ENCODE data around the gene GNAO1.

Gene GNAO1

DNA sequence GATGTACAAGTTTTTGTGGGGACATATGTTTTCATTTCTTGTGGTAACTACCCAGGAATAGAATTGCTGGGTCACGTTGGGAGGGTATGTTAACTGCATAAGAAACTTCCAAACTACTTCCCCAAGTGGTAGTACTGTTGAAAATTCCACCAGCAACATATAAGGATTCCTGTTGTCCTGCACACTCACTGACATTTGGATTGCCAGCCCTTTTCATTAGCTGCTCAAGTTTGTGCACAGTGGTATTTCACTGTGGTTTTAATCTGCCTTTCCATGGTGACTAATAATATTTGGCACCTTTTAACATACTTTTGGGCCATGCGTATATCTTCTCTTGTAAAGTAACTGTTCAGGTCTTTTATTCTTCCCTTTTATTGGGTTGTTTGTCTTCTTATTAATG is 103.3 kb downstream of the GNAO1 start:
- DNase-seq, result no peak

- no peak for DNase-seq
These were observed 103.9 kb downstream of the GNAO1 start for GRCh38 chr16:56295059-56295665.

DNA sequence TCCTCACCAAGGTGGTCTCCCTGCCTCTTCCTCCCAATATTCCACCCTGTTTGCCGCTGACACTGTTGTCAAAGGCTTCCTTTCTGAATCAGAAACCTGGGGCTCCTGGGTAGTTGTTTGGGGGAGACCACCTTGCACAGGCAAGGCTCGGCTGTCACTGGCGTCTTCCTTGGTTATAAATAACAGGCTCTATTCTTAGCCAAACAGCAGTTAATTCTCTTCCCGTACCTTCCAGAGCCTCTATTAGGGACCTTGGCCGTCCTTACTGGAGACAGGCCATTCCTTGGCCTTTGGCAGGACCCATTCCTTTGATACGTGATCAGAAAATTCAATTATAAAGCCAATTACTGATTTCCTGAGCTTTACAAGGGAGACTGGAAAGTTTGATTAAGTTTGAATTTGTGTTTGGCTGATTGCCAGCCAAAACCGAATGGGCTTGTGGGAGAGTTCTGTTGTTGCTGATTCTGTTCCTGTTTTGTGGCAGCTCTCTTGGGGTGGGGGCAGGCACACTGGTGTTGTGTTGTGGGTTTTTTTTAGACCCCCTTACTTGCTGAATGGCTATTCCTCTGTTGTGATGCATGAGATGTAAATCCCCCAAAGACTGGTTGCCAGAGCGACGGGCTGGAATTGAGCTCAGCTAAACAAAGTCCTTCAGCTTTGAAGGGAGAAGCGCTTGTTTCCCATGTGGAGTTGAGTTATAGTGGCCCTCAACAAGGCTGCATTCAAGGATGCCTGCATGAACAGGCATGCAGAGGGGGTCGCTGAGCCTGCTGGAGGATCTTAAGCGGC is 104.6 kb downstream of the GNAO1 start:
- no peak for DNase-seq

DNA sequence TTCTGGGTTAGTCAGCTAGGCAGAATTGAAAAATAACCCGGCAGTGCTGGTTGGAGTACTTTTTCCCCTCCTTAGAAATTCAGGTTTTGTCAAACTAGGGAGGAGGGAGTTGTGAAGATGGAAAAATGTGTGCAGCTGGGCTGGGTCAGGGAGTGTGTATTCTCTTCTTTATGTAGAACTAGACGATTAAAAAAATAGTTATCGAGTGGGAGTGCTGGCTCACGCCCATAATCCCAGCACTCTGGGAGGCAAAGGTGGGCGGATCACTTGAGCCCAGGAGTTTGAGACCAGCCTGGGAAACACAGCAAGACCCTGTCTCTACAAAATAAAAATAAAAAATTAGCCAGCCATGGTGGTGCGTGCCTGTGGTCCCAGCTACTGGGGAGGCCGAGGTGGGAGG is 106.4 kb downstream of the GNAO1 start:
- DNase-seq, result no peak

GRCh38 chr16:56298116-56298515 is 106.8 kb downstream of the GNAO1 start:
- DNase-seq, result no peak

- no peak for DNase-seq
These were observed 107.8 kb downstream of the GNAO1 start for GRCh38 chr16:56298948-56299596.

DNA sequence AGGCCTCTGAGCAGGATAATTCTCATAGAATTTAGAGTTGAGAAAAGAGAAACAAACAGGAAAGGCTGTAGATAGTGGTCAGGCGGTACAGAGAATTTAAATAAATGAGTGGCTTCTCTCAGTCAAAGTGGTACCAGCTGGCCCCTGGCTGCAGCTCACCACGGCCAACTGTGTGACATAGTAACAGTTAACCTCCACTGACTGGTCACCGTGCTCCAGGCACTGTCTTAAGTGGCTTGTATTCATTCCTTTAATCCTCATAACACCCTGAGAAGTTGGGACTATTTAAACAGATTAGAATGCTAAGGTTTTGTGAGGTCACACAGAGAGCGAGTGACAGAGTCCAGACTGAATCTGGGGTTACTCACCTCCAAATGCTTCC is 108.9 kb downstream of the GNAO1 start:
- DNase-seq, result no peak

- no peak for DNase-seq
These were observed 109.9 kb downstream of the GNAO1 start for GRCh38 chr16:56300891-56301850.

- DNase-seq, result no peak
These were observed 111.2 kb downstream of the GNAO1 start for GRCh38 chr16:56302506-56302905.

- no peak for DNase-seq
These were observed 111.9 kb downstream of the GNAO1 start for GRCh38 chr16:56303066-56303715.

DNA sequence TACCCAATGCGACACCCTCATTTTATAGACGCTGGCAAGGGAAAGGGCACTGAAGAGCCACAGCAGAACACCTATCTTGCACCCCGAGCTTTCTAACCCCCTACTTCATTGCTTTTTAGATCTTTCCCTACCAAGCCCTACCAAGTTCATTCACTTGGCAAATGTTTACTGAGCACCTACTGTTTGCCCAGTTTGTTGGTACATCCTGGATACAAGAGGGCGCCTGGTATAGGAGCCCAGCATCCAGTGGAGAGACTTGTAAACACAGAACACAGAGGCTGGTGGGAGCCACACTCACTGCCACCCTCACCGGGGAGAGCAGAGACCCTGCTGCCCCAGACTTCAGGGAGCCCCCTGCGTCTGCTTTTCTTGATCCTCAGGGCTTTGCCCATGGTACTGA is 112.6 kb downstream of the GNAO1 start:
- DNase-seq, result no peak

DNA sequence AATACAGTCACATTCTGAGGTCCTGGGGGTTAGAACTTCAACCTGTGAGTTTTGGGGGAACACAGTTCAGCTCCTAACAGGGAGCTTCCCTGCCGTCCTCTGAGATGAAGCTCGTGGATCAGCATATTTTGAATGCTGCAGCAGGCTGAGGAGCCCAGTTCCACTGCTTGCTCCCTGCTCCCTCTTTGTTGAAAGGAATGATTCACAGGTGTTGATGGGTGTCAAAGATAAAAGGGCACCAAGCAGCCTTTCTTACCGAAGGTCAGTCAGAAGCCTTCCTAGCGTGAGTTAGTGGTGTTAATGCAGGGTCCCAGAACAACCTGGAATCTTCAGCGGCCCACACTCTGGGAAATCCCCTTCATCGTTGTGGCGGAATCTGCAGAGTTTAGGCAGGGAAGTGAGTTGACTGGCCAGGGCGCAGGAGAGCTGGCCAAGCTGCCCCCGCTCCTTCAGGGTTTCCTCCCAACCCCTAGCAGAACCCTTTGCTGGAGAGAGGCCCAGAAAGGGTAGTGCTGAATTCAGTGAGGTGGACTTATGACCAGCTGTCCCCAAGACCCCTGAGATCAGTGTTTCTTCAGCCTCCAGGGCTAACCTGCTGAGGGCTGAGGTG is 114.8 kb downstream of the GNAO1 start:
- DNase-seq, result no peak

DNA sequence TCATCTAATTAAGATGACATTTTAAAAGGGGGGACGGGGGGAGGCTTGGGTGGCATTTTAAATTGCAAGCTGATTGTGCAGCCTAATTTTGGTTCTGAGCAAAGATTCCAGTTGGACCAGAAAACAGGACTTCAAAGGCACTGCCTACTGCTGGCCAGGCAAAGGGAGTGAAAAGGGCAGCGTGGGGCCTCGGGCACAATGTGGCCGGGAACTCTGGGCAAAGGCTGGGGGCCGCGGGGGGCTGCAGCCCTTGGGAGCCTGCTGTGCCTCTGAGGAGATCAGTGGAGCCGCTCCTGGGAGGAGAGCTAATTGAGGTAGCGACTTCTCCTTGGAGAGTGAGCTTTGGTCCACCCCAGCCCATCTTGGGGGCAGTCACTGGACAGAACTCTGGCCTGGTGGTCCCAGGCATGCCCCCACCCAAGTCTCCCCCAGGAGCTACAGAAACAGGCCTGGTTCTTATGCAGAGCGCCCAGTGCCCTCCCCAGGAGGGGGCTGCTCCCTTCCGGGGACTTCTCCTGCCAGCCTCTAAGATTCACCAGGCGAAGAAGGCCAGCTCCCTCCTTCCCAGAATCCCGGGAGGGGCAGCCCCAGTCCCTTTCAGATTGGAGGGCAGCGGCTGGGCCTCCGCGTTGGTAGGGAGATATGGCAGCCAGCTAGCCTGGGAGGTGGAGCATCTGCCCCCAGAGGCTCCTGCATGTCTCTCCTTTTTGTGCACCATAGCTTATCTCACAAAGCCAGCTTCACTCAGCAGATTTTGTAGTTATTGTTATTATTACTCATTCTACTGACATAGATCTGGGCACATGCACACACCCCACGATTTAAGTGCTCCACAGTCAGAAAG is 115.6 kb downstream of the GNAO1 start:
- no peak for DNase-seq

DNA sequence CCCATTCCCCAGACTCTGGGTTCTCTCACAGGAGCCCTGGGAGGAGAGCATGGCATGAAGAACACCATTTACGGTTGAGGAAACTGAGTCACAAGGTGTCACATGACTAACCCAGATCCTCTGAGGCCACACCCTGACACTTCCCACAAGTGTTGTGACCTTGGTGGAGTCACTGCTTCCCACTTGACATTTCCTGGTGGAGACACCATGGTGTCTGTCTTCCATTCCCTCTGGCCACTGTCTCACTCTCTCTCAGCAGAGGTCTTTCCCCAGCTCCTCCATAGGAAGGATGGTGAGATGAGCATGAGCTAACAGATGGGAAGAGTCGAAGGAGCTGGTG is 116.2 kb downstream of the GNAO1 start:
- no peak for DNase-seq

DNA sequence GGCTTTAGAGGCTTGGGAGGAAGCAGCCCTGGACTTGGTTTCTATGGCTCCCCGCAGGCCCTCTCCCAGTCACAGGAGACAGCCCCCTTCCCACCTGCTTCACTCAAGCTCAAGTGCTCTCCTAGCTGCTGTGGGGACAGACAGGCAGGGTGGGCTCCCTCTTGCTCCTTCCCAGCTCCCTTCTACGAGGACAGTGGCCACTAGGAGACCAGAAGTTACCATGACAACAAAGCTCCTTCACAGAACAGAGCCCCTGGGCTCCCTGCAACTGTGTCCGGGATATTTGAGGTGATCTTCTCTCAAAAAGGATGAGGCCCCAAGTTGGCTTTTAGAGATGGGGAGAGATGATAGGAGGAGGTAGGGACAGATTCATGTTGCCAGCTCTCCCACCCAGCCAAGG is 117.7 kb downstream of the GNAO1 start:
- no peak for DNase-seq

DNA sequence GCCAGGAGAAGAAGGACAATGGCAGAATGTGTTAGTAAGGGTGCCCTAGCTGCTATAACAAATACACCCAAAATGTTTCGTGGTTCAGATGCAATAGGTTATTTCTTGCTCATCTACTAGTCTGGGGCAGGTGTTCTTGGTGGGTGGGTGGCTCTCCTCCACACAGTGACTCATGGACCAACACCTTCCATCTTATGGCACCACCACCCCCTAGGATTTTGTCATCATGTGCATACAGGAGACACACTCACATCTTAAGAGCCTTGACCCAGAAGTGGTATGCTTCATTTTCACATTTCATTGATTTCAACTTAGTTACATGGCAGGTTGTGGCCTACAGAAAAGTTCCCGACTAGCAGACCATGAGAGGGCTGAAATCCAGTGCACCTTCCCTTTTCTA is 119.4 kb downstream of the GNAO1 start:
- DNase-seq, result no peak

DNA sequence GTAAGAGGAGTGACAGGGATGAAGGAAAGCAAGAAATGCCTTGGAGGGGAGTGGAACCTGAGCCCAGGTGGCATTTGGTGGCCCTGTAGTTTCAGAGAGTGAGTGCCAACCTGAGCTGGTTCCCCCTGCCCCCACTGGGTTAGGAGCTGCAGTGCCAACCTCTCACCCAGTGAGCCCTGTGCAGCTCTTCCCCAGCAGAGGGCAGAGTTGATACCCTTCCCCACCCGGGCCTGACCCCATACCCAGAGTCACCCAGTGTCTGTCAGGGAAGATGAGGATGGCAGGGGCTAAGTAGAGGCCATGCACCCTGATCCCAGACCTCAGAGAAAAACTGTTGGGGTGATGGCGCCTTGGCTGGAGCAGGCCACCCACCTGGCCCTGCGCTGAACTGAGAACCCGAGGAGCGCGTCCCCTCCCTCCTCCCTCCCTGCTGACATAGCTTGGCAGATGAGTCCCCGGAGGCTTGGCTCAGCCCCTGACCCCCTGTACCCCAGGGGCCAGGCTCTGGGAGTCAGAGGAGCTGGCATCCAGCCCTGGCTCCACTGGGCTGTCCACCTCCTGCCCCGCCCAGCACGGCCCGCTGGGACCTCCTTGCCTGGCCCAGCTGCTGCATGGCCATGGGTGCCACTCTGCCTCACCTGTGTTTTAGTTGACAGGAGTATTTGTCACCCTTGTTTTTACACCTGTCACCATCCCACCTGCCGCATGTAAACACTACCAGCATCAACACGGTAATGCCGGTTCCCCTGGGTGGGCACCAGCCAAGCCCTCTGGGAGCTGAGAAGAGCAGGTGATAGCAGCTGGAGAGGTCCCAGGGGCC is 120.1 kb downstream of the GNAO1 start:
- DNase-seq, result no peak

DNA sequence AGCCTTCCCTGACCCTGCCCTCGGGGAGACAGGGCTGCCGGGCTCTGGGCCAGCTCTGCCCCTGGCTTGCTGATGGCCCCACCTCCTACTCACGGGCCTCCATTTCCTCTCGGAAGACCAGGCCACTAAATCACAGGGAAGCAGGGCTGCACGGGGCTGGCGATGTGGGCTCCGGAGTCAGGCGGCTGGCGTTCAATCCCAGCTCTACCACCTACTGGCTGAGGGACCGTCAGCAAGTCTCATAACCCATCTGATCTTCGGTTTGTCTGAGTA is 120.7 kb downstream of the GNAO1 start:
- DNase-seq, result no peak

GRCh38 chr16:56312556-56312955 is 121.3 kb downstream of the GNAO1 start:
- no peak for DNase-seq

DNA sequence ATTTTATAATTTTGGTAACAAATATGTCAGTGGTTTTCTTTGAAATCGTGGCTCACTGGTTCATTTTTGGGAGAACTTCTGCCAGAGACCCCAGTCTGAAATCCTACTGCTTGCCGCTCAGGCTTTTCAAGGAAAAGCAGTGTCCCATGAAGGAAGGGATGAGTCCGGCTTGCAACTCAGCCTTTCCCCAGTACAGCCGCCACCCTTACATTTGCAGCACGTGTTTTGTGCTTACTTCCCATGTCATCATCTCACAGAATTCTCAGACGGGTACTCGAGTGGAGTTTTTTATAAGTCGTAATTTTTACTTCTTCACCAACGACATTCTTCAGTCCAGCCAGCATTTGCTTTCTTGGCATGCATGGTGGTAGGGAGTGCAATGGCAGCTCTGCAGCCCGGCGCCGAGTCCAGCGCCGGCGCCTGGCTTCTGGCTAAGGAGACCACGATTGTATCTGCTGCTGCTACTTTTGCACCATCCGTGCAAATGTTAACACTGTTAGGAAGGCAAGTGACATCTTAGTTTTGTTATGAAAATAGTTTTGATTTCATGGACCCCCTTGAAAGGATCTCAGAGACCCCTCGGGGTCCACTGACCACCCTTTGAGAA is 123.1 kb downstream of the GNAO1 start:
- no peak for DNase-seq
